HepG2 (cell line): ENCODE data around the gene KDELR3. TPM values are rescaled to one million over a fixed set of nuclear protein-coding genes. Genes with fewer than 3 reads are reported as not detected.
A peak's percentile ranks its signal among the peaks of the same experiment; 100 is the strongest.

ENCODE experiments used
- ATF7-NPFF ChIP-seq: sonication (generic); formaldehyde crosslinking; IDR thresholded peaks from 2 replicates; pipeline ENCODE4 v1.8.1; 2023; ENCODE audit warnings: mild to moderate bottlenecking, low read depth, missing genetic modification reagents, moderate library complexity
- ELF4 ChIP-seq: sonication (generic); formaldehyde crosslinking; IDR thresholded peaks from 2 replicates; pipeline ENCODE4 v1.5.0; 2020; ENCODE audit warnings: missing genetic modification reagents, mild to moderate bottlenecking, moderate library complexity, borderline replicate concordance
- GABPB1 ChIP-seq: IDR thresholded peaks from 2 replicates; pipeline ENCODE4 v1.6.1; 2016; ENCODE audit warnings: mild to moderate bottlenecking, missing genetic modification reagents, moderate library complexity, missing compliant biosample characterization
- HES4 ChIP-seq: sonication (generic); formaldehyde crosslinking; IDR thresholded peaks from 2 replicates; pipeline ENCODE4 v1.9.0; 2021; ENCODE audit warnings: mild to moderate bottlenecking, missing genetic modification reagents, borderline replicate concordance
- PAX8 ChIP-seq: sonication (generic); formaldehyde crosslinking; IDR thresholded peaks from 2 replicates; pipeline ENCODE4 v1.8.0; 2022; ENCODE audit warnings: mild to moderate bottlenecking, missing genetic modification reagents, borderline replicate concordance
- PHF8 ChIP-seq: sonication (generic); formaldehyde crosslinking; IDR thresholded peaks from 2 replicates; pipeline ENCODE4 v1.5.0; 2020; ENCODE audit warnings: missing genetic modification reagents
- PTBP1 ChIP-seq: fragments of 200-400 bp; formaldehyde crosslinking; IDR thresholded peaks from 2 replicates; pipeline ENCODE4 v1.6.1; 2018; ENCODE audit warnings: low read length, low read depth; ENCODE audit not compliant: poor library complexity, severe bottlenecking
- SIN3A ChIP-seq: IDR thresholded peaks from 2 replicates; pipeline ENCODE4 v1.6.1; 2011; ENCODE audit warnings: low read depth, mild to moderate bottlenecking, control low read depth, low read length, borderline replicate concordance
- SMARCE1 ChIP-seq: fragments of 450-650 bp; IDR thresholded peaks from 2 replicates; pipeline ENCODE4 v1.6.1; 2017; ENCODE audit warnings: borderline replicate concordance
- ZBTB7A ChIP-seq: sonication (generic); formaldehyde crosslinking; IDR thresholded peaks from 2 replicates; pipeline ENCODE4 v1.8.0; 2022; ENCODE audit warnings: mild to moderate bottlenecking, missing genetic modification reagents
- ZFAT ChIP-seq: sonication (generic); formaldehyde crosslinking; conservative IDR thresholded peaks from 2 replicates; pipeline ENCODE4 v1.8.1; 2023; ENCODE audit warnings: missing genetic modification reagents, inconsistent platforms
- ZNF138 ChIP-seq: sonication (generic); formaldehyde crosslinking; IDR thresholded peaks from 2 replicates; pipeline ENCODE4 v1.5.0; 2020; ENCODE audit warnings: mild to moderate bottlenecking, low read depth, missing genetic modification reagents
- ZNF607 ChIP-seq: sonication (generic); formaldehyde crosslinking; IDR thresholded peaks from 2 replicates; pipeline ENCODE4 v1.5.1; 2020; ENCODE audit warnings: missing genetic modification reagents, mild to moderate bottlenecking, borderline replicate concordance
- ZNF75D ChIP-seq: sonication (generic); formaldehyde crosslinking; IDR thresholded peaks from 2 replicates; pipeline ENCODE4 v1.8.1; 2023; ENCODE audit warnings: missing genetic modification reagents, mild to moderate bottlenecking, borderline replicate concordance
- ZNF761 ChIP-seq: sonication (generic); formaldehyde crosslinking; conservative IDR thresholded peaks from 2 replicates; pipeline ENCODE4 v1.4.0; 2020; ENCODE audit warnings: mild to moderate bottlenecking, missing genetic modification reagents
- ZNF776 ChIP-seq: sonication (generic); formaldehyde crosslinking; IDR thresholded peaks from 2 replicates; pipeline ENCODE4 v1.4.0; 2020; ENCODE audit warnings: mild to moderate bottlenecking, missing genetic modification reagents
- ZNF792 ChIP-seq: IDR thresholded peaks from 2 replicates; pipeline ENCODE4 v1.6.1; 2016
- polyA plus RNA-seq, 8 experiments: library from polyadenylated mRNA; depleted of rRNA in 3 of 8; stranded (reverse) in 7 of 8; unstranded in 1 of 8; fragments of >200 nt; fragmentation: Illumina TruSeq in 4 of 8; extraction: Trizol in 4 of 8; gene quantifications; 2 replicates each; pipeline versions ENCODE4 v1.2.1 to v1.2.3, GENCODE V29; 2011 to 2016; ENCODE audit warnings: low read depth in 4 of 8, missing spikeins in 1 of 8, mixed read lengths in 1 of 8; ENCODE audit not compliant: insufficient read depth in 1 of 8
- total RNA-seq, 5 experiments: library from RNA; depleted of rRNA; stranded (reverse); fragments of >200 nt; fragmentation: Illumina TruSeq; extraction: Trizol; gene quantifications; 2 replicates each; pipeline ENCODE4 v1.2.3, GENCODE V29; 2016; ENCODE audit warnings: low read depth in 1 of 5
- TF ChIP-seq, protein P1 (sequence below): sonication (generic); formaldehyde crosslinking; IDR thresholded peaks from 2 replicates; pipeline ENCODE4 v1.4.0; 2020; ENCODE audit warnings: missing genetic modification reagents
- TF ChIP-seq, protein P2 (sequence below): IDR thresholded peaks from 2 replicates; pipeline ENCODE4 v1.6.1; 2016; ENCODE audit warnings: low read depth, borderline replicate concordance
- TF ChIP-seq, protein P3 (sequence below): sonication (generic); formaldehyde crosslinking; IDR thresholded peaks from 2 replicates; pipeline ENCODE4 v1.9.0; 2022; ENCODE audit warnings: low read depth, missing genetic modification reagents
- TF ChIP-seq, protein P4 (sequence below): sonication (generic); formaldehyde crosslinking; IDR thresholded peaks from 2 replicates; pipeline ENCODE4 v1.5.0; 2020; ENCODE audit warnings: mild to moderate bottlenecking, missing genetic modification reagents
- TF ChIP-seq, protein P5 (sequence below): sonication (generic); formaldehyde crosslinking; IDR thresholded peaks from 2 replicates; pipeline ENCODE4 v1.4.0; 2020; ENCODE audit warnings: mild to moderate bottlenecking, missing genetic modification reagents

The KDELR3 gene
- total and polyA plus RNA-seq, 2 of the 13 experiments (the other 11 are each of a cell fraction or from before 2014, with no cell fraction given): 24.2 to 65.7 TPM

DNA sequence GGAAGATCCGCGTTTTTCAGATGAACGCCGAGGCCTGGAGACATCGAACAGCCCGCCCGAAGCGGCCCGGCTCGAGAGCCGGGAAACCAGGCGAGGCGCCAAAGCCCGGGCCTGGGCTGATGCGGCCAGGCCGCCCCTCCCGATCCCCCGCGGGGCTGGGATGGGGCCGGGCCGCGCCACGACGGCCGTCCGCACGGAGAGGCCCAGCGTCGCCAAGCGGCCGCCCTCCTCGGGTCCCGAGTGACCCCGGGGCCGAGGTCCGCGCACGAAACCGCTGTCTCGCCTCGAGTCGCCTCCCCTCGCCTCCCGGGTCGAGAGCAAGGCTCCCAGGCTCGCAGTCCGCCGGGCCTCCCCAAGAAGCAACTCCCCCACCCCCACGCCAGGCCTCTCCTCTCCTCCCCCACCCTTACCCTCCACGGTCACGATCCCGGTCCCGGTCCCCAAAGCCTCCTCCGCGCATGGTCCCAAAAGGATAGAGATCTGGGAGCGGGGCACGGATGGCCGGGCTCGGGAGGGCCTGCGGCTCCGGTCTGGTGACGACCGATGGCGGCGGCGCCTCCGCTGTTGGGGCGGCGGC lies 37.7 kb downstream of the KDELR3 start (continued):
- TF ChIP-seq ZNF75D (no peak), SIN3A (0 out of 2 replicates have a peak, but pooled peaks have one; percentile 25), ZNF761 (CRISPR knock-in tag) (no peak; the same call in none of the 2 replicates), ELF4 (CRISPR knock-in tag) (0 out of 2 replicates have a peak, but pooled peaks have one; percentile 10), SMARCE1 (no peak), ZNF138 (CRISPR knock-in tag) (peak; percentile 57; the same call in 1 of the 2 replicates), ATF7-NPFF (CRISPR knock-in tag) (peak; percentile 32; the same call in 1 of the 2 replicates), PHF8 (CRISPR knock-in tag) (no peak), GABPB1 (CRISPR knock-in tag) (peak; percentile 61; the same call in 1 of the 2 replicates), ZNF792 (CRISPR knock-in tag) (peak; percentile 24; the same call in 1 of the 2 replicates), ZBTB7A (CRISPR knock-in tag) (no peak), ZFAT (0 out of 2 replicates have a peak, but pooled peaks have one; percentile 42), HES4 (peak; percentile 78), ZNF776 (CRISPR knock-in tag) (peak; percentile 85; the same call in 1 of the 2 replicates), PAX8 (peak; percentile 83; the same call in 1 of the 2 replicates), PTBP1 (no peak), ZNF607 (CRISPR knock-in tag) (0 out of 2 replicates have a peak, but pooled peaks have one; percentile 69)
- TF ChIP-seq, protein P1, sequence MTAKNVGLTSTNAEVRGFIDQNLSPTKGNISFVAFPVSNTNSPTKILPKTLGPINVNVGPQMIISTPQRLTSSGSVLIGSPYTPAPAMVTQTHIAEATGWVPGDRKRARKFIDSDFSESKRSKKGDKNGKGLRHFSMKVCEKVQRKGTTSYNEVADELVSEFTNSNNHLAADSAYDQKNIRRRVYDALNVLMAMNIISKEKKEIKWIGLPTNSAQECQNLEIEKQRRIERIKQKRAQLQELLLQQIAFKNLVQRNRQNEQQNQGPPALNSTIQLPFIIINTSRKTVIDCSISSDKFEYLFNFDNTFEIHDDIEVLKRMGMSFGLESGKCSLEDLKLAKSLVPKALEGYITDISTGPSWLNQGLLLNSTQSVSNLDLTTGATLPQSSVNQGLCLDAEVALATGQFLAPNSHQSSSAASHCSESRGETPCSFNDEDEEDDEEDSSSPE (CRISPR knock-in tag): 0 out of 2 replicates have a peak, but pooled peaks have one; percentile 12
- TF ChIP-seq, protein P2, sequence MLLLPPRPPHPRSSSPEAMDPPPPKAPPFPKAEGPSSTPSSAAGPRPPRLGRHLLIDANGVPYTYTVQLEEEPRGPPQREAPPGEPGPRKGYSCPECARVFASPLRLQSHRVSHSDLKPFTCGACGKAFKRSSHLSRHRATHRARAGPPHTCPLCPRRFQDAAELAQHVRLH (CRISPR knock-in tag): no peak
- TF ChIP-seq, protein P3, sequence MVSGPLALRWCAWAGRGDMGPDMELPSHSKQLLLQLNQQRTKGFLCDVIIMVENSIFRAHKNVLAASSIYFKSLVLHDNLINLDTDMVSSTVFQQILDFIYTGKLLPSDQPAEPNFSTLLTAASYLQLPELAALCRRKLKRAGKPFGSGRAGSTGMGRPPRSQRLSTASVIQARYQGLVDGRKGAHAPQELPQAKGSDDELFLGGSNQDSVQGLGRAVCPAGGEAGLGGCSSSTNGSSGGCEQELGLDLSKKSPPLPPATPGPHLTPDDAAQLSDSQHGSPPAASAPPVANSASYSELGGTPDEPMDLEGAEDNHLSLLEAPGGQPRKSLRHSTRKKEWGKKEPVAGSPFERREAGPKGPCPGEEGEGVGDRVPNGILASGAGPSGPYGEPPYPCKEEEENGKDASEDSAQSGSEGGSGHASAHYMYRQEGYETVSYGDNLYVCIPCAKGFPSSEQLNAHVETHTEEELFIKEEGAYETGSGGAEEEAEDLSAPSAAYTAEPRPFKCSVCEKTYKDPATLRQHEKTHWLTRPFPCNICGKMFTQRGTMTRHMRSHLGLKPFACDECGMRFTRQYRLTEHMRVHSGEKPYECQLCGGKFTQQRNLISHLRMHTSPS (CRISPR knock-in tag): no peak
- TF ChIP-seq, protein P4, sequence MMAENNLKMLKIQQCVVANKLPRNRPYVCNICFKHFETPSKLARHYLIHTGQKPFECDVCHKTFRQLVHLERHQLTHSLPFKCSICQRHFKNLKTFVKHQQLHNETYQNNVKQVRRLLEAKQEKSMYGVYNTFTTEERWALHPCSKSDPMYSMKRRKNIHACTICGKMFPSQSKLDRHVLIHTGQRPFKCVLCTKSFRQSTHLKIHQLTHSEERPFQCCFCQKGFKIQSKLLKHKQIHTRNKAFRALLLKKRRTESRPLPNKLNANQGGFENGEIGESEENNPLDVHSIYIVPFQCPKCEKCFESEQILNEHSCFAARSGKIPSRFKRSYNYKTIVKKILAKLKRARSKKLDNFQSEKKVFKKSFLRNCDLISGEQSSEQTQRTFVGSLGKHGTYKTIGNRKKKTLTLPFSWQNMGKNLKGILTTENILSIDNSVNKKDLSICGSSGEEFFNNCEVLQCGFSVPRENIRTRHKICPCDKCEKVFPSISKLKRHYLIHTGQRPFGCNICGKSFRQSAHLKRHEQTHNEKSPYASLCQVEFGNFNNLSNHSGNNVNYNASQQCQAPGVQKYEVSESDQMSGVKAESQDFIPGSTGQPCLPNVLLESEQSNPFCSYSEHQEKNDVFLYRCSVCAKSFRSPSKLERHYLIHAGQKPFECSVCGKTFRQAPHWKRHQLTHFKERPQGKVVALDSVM (CRISPR knock-in tag): 0 out of 2 replicates have a peak, but pooled peaks have one; percentile 4
- TF ChIP-seq, protein P5, sequence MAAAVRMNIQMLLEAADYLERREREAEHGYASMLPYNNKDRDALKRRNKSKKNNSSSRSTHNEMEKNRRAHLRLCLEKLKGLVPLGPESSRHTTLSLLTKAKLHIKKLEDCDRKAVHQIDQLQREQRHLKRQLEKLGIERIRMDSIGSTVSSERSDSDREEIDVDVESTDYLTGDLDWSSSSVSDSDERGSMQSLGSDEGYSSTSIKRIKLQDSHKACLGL: peak; percentile 80; the same call in 1 of the 2 replicates
